Measurements from ENCODE around the gene CHFR.
"Not testable (repeated sequence)": the region's sequence is repeated elsewhere in the genome, so short reads cannot be mapped to it uniquely, and the experiment has no call there.

The CHFR gene

GRCh38 chr12:132908145-132909029, 21.0 kb upstream of the CHFR start:
- peaks cover 4% of the 10 kb centered on the region for H3K27me3 Mint-ChIP-seq (ENCODE audit: low read depth)
- peaks cover 33% of the 10 kb centered on the region for H3K36me3 Mint-ChIP-seq (ENCODE audit: low read depth)
- peak overlapping the region; percentile 66 to 80 (median 72) for H3K27ac Mint-ChIP-seq
- TF ChIP-seq, protein P1, sequence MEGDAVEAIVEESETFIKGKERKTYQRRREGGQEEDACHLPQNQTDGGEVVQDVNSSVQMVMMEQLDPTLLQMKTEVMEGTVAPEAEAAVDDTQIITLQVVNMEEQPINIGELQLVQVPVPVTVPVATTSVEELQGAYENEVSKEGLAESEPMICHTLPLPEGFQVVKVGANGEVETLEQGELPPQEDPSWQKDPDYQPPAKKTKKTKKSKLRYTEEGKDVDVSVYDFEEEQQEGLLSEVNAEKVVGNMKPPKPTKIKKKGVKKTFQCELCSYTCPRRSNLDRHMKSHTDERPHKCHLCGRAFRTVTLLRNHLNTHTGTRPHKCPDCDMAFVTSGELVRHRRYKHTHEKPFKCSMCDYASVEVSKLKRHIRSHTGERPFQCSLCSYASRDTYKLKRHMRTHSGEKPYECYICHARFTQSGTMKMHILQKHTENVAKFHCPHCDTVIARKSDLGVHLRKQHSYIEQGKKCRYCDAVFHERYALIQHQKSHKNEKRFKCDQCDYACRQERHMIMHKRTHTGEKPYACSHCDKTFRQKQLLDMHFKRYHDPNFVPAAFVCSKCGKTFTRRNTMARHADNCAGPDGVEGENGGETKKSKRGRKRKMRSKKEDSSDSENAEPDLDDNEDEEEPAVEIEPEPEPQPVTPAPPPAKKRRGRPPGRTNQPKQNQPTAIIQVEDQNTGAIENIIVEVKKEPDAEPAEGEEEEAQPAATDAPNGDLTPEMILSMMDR (IDR thresholded peaks at IDR 0.05; ENCODE audit: unreplicated experiment in 3 of 3) = no peak
- peaks cover 48% of the 10 kb centered on the region for H3K9me3 Mint-ChIP-seq
- H3K4me3 Mint-ChIP-seq = peak overlapping the region; percentile 80 to 99 (median 94)
- no peaks in the 10 kb centered on the region for H3K4me1 Mint-ChIP-seq

GRCh38 chr12:132907789-132908144, 20.4 kb upstream of the CHFR start:
- Mint-ChIP-seq H3K4me3 (peak overlapping the region; percentile 74 to 99 (median 80)), H3K9me3 (peaks cover 50% of the 10 kb centered on the region), H3K36me3 (ENCODE audit: low read depth) (peaks cover 32% of the 10 kb centered on the region)
- not testable (repeated sequence) for H3K27ac Mint-ChIP-seq; H3K27me3 Mint-ChIP-seq (ENCODE audit: low read depth); H3K4me1 Mint-ChIP-seq

- peaks cover 48% of the 10 kb centered on the region for H3K9me3 Mint-ChIP-seq
- no peaks in the 10 kb centered on the region for H3K4me1 Mint-ChIP-seq
Measured at GRCh38 chr12:132907216-132907615, 19.8 kb upstream of the CHFR start.

GRCh38 chr12:132904718-132905328, 17.4 kb upstream of the CHFR start:
- H3K9me3 Mint-ChIP-seq = peaks cover 38% of the 10 kb centered on the region
- TF ChIP-seq, protein P1 (IDR thresholded peaks at IDR 0.05; ENCODE audit: unreplicated experiment in 3 of 3) = peak in 2 of 3 experiments; percentile 21 to 24
- no peak overlapping the region for H3K27ac Mint-ChIP-seq
- no peak overlapping the region for H3K4me3 Mint-ChIP-seq
- H3K36me3 Mint-ChIP-seq (ENCODE audit: low read depth) = peaks cover 14% of the 10 kb centered on the region
- peaks cover 4% of the 10 kb centered on the region for H3K27me3 Mint-ChIP-seq (ENCODE audit: low read depth)
- no peaks in the 10 kb centered on the region for H3K4me1 Mint-ChIP-seq

More at GRCh38 chr12:132907216-132907615, 19.8 kb upstream of the CHFR start:
- no peak overlapping the region for H3K27ac Mint-ChIP-seq
- TF ChIP-seq, protein P1 (IDR thresholded peaks at IDR 0.05; ENCODE audit: unreplicated experiment in 3 of 3) = no peak
- peak overlapping the region; percentile 10 to 64 (median 51) for H3K4me3 Mint-ChIP-seq
- H3K27me3 Mint-ChIP-seq (ENCODE audit: low read depth) = peaks cover 4% of the 10 kb centered on the region
- H3K36me3 Mint-ChIP-seq (ENCODE audit: low read depth) = peaks cover 29% of the 10 kb centered on the region

GRCh38 chr12:132899033-132899432, 11.6 kb upstream of the CHFR start:
- H3K4me1 Mint-ChIP-seq = no peaks in the 10 kb centered on the region
- H3K27ac Mint-ChIP-seq = no peak overlapping the region
- H3K36me3 Mint-ChIP-seq (ENCODE audit: low read depth) = peaks cover 3% of the 10 kb centered on the region
- peaks cover 29% of the 10 kb centered on the region for H3K9me3 Mint-ChIP-seq
- no peaks in the 10 kb centered on the region for H3K27me3 Mint-ChIP-seq (ENCODE audit: low read depth)
- TF ChIP-seq, protein P1 (IDR thresholded peaks at IDR 0.05; ENCODE audit: unreplicated experiment in 3 of 3) = no peak
- H3K4me3 Mint-ChIP-seq = no peak overlapping the region

DNA sequence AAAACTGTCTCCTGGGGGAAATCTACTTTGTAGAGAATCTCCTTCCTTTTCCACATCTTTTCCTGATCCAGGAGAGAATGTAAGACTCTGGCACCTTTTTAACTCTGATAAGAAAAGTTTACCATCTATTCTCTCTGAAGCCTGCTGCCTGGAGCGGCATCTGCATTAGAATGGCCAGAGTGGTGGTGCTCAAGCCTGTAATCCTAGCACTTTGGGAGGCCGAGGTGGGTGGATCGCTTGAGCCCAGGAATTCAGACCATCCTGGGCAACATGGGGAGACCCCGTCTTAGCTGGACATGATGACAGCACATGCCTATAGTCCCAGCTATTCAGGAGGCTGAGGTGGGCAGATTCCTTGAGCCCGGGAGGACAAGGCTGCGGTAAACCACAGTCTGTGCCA, 1.4 kb upstream of the CHFR start:
- Mint-ChIP-seq H3K9me3 (peaks cover 39% of the 10 kb centered on the region), H3K27ac (peak overlapping the region; percentile 70 to 99 (median 83)), H3K4me3 (peak overlapping the region; percentile 73 to 98 (median 79)), H3K4me1 (peaks cover 5% of the 10 kb centered on the region), H3K36me3 (ENCODE audit: low read depth) (peaks cover 39% of the 10 kb centered on the region), H3K27me3 (ENCODE audit: low read depth) (peaks cover 21% of the 10 kb centered on the region)
- TF ChIP-seq, protein P1 (IDR thresholded peaks at IDR 0.05; ENCODE audit: unreplicated experiment in 3 of 3) = no peak

All from nephron (organoid).